Endothelial cell (in vitro differentiated cells): Measurements from ENCODE around the gene TMTC3. TPM values are rescaled to one million over a fixed set of nuclear protein-coding genes. Genes with fewer than 3 reads are reported as not detected.

Experiments
- DNase-seq: peaks from one replicate; pipeline ENCODE4 v3.0.0; 2021; ENCODE audit warnings: low spot score
- H3K27ac Mint-ChIP-seq: one replicate; pipeline ENCODE4 v1.8.0; 2021; ENCODE audit warnings: mixed read lengths, inconsistent platforms; ENCODE audit not compliant: unreplicated experiment
- H3K27me3 Mint-ChIP-seq: one replicate; pipeline ENCODE4 v1.8.0; 2021; ENCODE audit warnings: mild to moderate bottlenecking, moderate library complexity, mixed read lengths, inconsistent platforms; ENCODE audit not compliant: unreplicated experiment
- H3K36me3 Mint-ChIP-seq: one replicate; pipeline ENCODE4 v1.8.0; 2021; ENCODE audit warnings: mild to moderate bottlenecking, low read depth, mixed read lengths, inconsistent platforms; ENCODE audit not compliant: unreplicated experiment
- H3K4me1 Mint-ChIP-seq: one replicate; pipeline ENCODE4 v1.8.0; 2021; ENCODE audit warnings: mild to moderate bottlenecking, mixed read lengths, inconsistent platforms; ENCODE audit not compliant: unreplicated experiment
- H3K4me3 Mint-ChIP-seq: one replicate; pipeline ENCODE4 v1.8.0; 2021; ENCODE audit warnings: mild to moderate bottlenecking, mixed read lengths, inconsistent platforms; ENCODE audit not compliant: unreplicated experiment
- H3K9me3 Mint-ChIP-seq: one replicate; pipeline ENCODE4 v1.8.0; 2021; ENCODE audit warnings: mixed read lengths, inconsistent platforms; ENCODE audit not compliant: unreplicated experiment
- long read RNA-seq: library from polyadenylated mRNA; unstranded; transcript quantifications from one replicate; pipeline ENCODE4 v2.0.0, GENCODE V29; 2020; ENCODE audit not compliant: unreplicated experiment
- total RNA-seq: library from RNA; stranded (reverse); fragmentation: NEBNext Ultra II Directional; extraction: Animal tissue kit (Norgen Biotek cat#: 25700); gene quantifications from one replicate; pipeline ENCODE4 v1.2.1, GENCODE V29; 2021; ENCODE audit not compliant: unreplicated experiment
- TF ChIP-seq, protein P1 (sequence below): fragments of 200-600 bp; sonication (generic); IDR thresholded peaks from one replicate; pipeline ENCODE4 v1.5.0; 2021; ENCODE audit warnings: antibody characterized with exemption; ENCODE audit not compliant: unreplicated experiment

TMTC3 gene
- total RNA-seq: 21.4 TPM
- long read RNA-seq, full-length matches to known transcripts: 2 of 4 reads
- long read RNA-seq, partial matches to known transcripts: 0 of 4 reads
- long read RNA-seq, other reads (novel, unspliced or antisense): 2 of 4 reads

DNA sequence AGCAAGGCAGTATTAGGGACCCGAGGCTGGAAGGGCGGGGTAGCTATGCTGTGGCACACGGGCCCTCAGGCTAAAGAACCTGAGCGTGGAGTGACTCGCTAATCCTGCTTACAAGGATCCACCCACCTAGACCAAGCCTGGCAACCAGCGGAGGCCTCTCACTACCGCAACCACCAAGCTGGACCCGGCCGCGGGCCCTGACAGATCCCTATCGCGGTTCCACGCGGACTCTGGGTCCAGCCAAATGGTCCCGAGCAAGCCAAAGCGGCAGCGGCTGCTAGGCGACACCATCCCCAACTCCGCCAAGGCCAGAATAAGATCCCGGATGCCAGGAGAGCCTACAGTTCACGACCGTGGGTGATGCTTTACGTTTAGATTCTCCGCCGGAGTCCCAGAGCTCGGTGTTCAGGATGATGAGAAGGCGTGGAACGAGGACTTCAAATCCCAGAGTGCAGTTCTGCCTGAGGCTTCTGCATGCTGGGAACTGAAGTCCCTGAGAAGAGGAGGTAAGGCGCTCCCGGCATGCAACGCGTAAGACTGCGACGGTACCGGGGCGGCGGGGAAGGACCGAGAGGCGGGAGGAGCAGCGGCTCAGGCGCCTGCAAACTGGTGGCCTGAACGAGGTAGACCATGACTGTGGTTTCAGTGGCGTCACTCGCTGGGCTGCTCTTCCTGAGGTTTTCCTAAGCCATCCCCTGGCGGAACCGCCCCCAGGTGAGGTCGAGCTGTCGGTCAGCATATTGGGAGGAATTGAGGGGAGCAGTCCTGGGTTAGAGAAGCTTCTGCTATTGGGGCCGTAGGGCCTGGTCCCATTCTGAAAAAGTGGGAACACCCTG, at the start of gene TMTC3, which contains the start of gene CEP290:
TMTC3 (plus strand) TSS at position 534 of the 836 bp plus-strand sequence. CDS start 6,009 bp downstream, outside the sequence.
CEP290 (minus strand) TSS at position 315 of the 836 bp plus-strand sequence. CDS start 781 bp downstream, outside the sequence.
- Mint-ChIP-seq H3K4me1 (peaks cover 8% of the 10 kb centered on the region), H3K27ac (peak within 1 kb of the TSS; percentile 58), H3K9me3 (no peaks in the 10 kb centered on the region), H3K36me3 (no peaks in the 10 kb centered on the region), H3K27me3 (no peaks in the 10 kb centered on the region), H3K4me3 (peak within 1 kb of the TSS; percentile 96)
- DNase-seq: peak; percentile 86
- TF ChIP-seq, protein P1, sequence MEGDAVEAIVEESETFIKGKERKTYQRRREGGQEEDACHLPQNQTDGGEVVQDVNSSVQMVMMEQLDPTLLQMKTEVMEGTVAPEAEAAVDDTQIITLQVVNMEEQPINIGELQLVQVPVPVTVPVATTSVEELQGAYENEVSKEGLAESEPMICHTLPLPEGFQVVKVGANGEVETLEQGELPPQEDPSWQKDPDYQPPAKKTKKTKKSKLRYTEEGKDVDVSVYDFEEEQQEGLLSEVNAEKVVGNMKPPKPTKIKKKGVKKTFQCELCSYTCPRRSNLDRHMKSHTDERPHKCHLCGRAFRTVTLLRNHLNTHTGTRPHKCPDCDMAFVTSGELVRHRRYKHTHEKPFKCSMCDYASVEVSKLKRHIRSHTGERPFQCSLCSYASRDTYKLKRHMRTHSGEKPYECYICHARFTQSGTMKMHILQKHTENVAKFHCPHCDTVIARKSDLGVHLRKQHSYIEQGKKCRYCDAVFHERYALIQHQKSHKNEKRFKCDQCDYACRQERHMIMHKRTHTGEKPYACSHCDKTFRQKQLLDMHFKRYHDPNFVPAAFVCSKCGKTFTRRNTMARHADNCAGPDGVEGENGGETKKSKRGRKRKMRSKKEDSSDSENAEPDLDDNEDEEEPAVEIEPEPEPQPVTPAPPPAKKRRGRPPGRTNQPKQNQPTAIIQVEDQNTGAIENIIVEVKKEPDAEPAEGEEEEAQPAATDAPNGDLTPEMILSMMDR: no peak

DNA sequence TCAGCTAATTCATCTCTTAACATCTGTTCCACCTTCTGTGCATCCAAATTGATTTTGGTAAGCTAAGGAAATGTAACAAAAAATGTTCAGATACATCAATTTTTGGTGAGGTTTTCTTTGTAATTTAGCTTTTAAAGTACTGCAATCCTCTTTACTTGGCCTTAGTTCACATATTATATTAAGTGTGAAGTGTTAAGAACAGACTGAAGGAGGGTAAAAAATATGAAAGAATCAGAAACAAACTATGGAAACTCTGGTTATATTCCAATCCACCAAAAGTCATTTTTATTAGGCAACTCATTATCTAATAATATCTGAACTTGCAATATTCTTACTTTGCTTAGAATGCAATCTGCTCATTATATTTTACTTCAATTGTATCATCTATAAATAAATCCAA, 49.3 kb upstream of the TMTC3 start:
- TF ChIP-seq, protein P1: no peak
- no peaks in the 10 kb centered on the region for H3K9me3 Mint-ChIP-seq
- no peaks in the 10 kb centered on the region for H3K27me3 Mint-ChIP-seq
- peaks cover 5% of the 10 kb centered on the region for H3K36me3 Mint-ChIP-seq
- no peaks in the 10 kb centered on the region for H3K4me1 Mint-ChIP-seq
- H3K4me3 Mint-ChIP-seq: no peak overlapping the region
- no peak for DNase-seq
- no peak overlapping the region for H3K27ac Mint-ChIP-seq

DNA sequence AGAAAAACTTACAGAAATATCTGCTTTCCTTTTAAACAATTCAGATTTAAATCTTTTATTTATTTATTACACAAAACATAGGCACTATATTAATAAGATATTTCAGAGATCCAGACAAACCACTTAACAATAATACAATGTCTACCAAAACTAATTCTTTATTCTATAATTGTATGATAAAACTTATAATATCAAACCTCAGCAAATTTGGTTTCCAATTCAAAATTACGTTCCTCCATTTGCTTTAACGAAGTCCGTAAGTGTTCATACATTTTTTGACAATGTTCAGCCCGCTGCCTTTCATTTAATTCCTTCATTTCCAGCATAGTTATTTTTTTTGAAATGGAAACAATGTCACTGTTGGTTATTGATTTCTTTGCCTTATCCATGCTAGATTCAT, 48.5 kb upstream of the TMTC3 start:
- TF ChIP-seq, protein P1: no peak
- Mint-ChIP-seq H3K36me3 (peaks cover 7% of the 10 kb centered on the region), H3K4me3 (no peak overlapping the region), H3K27me3 (no peaks in the 10 kb centered on the region), H3K27ac (no peak overlapping the region), H3K4me1 (no peaks in the 10 kb centered on the region), H3K9me3 (no peaks in the 10 kb centered on the region)
- no peak for DNase-seq

DNA sequence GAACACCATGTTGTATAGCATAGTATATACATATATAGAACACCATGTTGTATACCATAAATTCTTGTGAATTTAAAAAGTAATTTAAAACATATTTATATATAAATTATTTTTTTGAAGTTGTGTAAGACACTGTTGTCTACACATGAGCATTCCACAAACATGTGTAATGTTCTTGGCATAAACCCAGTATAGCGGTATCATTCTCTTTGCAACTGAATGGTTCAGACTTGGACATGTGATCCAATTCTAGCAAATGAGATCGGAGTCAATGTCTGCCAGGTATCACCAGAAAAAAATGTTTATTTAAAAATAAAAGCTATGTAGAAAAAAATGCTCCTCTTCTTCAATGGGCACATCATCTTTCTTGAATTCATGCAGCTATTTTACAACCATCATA, 34.1 kb upstream of the TMTC3 start:
- TF ChIP-seq, protein P1: no peak
- DNase-seq: no peak
- no peak overlapping the region for H3K27ac Mint-ChIP-seq

More for the DNA sequence above, 34.1 kb upstream of the TMTC3 start:
- no peak overlapping the region for H3K4me3 Mint-ChIP-seq
- no peaks in the 10 kb centered on the region for H3K36me3 Mint-ChIP-seq
- H3K27me3 Mint-ChIP-seq: no peaks in the 10 kb centered on the region
- no peaks in the 10 kb centered on the region for H3K9me3 Mint-ChIP-seq
- no peaks in the 10 kb centered on the region for H3K4me1 Mint-ChIP-seq
